Coronary artery (tissue), 2 donors: ENCODE measurements around the gene CIB4.

Experiments used
- DNase-seq: peaks from one replicate; pipeline ENCODE4 v3.0.0-alpha.2; 2017; ENCODE audit warnings: low spot score
- H3K27ac ChIP-seq, 2 donors: fragments of 200-600 bp; sonication (generic); one replicate each; pipeline ENCODE4 v1.5.1; 2016 to 2019
- H3K4me3 ChIP-seq: fragments of 200-600 bp; sonication (generic); 2 replicates; pipeline ENCODE4 v1.5.1; 2016; ENCODE audit warnings: mild to moderate bottlenecking, moderate library complexity
- TF ChIP-seq, protein P1 (sequence below): fragments of 200-600 bp; sonication (generic); IDR thresholded peaks from one replicate; pipeline ENCODE4 v1.5.1; 2019; ENCODE audit warnings: antibody characterized with exemption

CIB4 gene

DNA sequence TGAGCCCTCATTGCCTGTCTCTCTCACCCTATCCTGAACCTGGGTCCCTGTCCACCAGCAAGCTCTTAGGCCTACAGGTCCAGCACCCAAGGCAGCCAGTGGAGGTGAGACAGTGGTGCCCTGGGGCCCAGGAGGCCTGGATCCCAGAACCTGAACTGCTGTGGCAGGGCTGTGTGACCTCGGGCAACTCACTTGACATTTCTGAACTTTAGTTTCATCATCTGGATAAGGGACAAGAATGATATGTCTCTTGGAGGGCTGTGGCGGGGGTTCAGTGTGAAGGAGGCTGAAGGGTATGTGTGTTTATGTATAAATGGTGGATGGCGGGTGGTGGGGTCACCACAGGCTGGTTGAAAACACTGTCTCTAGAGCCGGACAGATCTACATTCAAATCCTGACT, 10.9 kb downstream of the CIB4 start:
- Histone ChIP-seq H3K4me3 (no peak overlapping the region), H3K27ac (no peak overlapping the region)
- TF ChIP-seq, protein P1, sequence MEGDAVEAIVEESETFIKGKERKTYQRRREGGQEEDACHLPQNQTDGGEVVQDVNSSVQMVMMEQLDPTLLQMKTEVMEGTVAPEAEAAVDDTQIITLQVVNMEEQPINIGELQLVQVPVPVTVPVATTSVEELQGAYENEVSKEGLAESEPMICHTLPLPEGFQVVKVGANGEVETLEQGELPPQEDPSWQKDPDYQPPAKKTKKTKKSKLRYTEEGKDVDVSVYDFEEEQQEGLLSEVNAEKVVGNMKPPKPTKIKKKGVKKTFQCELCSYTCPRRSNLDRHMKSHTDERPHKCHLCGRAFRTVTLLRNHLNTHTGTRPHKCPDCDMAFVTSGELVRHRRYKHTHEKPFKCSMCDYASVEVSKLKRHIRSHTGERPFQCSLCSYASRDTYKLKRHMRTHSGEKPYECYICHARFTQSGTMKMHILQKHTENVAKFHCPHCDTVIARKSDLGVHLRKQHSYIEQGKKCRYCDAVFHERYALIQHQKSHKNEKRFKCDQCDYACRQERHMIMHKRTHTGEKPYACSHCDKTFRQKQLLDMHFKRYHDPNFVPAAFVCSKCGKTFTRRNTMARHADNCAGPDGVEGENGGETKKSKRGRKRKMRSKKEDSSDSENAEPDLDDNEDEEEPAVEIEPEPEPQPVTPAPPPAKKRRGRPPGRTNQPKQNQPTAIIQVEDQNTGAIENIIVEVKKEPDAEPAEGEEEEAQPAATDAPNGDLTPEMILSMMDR, result no peak
- no peak for DNase-seq

GRCh38 chr2:26629751-26630150, 11.4 kb downstream of the CIB4 start:
- TF ChIP-seq, protein P1, result no peak
- DNase-seq, result no peak
- no peak overlapping the region for H3K27ac ChIP-seq
- H3K4me3 ChIP-seq, result no peak overlapping the region

DNA sequence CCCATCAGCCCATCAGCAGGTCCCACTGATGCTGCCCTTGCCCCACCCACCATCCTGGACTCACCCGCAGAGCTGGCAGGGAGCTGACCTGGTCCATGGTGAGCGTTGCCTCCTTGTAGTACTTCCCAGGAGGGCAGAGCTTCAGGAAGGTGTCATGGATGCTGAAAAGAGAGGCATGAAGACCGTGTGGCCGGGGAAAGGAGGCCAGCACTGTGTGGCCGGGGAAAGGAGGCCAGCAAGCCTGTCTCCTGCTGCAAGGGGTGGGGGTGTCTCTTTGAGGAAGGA, 11.9 kb downstream of the CIB4 start:
- H3K4me3 ChIP-seq, result no peak overlapping the region
- TF ChIP-seq, protein P1, result no peak
- no peak for DNase-seq
- no peak overlapping the region for H3K27ac ChIP-seq

DNA sequence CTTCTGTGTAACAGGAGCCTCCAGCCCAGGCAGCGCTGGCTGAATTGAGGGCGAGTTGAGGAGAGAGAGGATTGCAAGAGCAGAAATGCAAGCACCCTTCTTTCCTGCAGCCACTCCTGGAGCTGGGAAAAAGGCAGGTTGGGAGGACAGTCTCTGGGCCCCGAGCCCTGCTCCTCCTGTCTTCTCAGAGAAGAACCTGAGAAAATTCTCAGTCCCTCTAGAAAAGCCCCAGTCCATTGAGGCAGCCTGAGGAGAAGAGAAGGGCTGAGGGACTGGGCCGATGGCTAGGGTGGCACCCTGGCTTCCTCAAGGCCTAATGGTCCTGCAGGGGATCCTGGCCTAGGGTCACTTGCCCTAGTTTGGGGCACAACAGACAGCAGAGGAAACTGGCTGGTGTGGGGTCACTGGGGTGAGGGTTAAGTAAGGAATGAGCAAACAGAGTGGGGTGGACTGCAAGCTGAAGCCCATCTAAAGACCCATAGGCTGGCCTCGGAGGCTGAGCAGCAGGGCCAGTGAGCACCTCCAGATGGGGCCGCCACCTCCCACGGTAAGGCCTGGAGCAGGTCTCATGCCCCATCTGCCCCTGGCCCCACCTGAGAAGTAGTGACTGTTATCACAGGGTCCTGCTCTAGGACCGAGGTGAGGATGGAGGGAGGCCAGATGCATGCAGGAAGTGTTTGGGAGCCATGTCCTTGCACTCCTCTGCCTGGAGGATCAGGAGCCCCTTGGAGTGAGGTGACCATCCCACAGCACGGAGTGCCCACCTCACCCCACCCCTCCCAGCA, 12.4 kb downstream of the CIB4 start:
- TF ChIP-seq, protein P1, result no peak
- no peak overlapping the region for H3K4me3 ChIP-seq
- DNase-seq, result no peak

GRCh38 chr2:26627350-26628105, 13.6 kb downstream of the CIB4 start:
- Histone ChIP-seq H3K4me3 (no peak overlapping the region), H3K27ac (no peak overlapping the region)
- DNase-seq, result no peak
- TF ChIP-seq, protein P1, result no peak

More for the DNA sequence above, 12.4 kb downstream of the CIB4 start:
- H3K27ac ChIP-seq, result no peak overlapping the region

GRCh38 chr2:26626606-26627005, 14.6 kb downstream of the CIB4 start:
- no peak for DNase-seq
- TF ChIP-seq, protein P1, result no peak
- H3K27ac ChIP-seq, result no peak overlapping the region
- H3K4me3 ChIP-seq, result no peak overlapping the region
